GM19351 (cell line): Measurements from ENCODE around the gene SORBS2.

Experiments
- ATAC-seq: cut with Tn5 transposase; IDR thresholded peaks from one replicate; pipeline ENCODE4 v1.9.1; 2021; ENCODE audit warnings: mild to moderate bottlenecking, moderate library complexity; ENCODE audit not compliant: unreplicated experiment

The SORBS2 gene

DNA sequence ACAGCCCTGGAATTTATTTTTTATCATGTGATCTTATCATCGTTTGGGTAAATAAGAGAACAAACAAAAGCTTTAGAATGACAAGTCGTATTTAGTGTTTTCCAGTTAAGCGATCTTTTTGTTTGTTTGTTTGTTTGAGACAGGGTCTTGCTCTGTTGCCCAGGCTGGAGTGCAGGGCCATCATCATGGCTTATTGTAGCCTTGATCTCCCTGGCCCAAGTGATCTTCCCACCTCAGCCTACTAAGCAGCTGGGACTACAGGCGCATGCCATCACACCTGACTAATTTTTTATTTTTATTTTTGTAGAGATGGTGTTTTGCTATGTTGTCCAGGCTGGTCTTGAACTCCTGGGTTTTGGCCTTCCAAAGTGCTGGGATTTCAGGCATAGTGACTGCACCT lies 219.6 kb downstream of the SORBS2 start:
- ATAC-seq: no peak

DNA sequence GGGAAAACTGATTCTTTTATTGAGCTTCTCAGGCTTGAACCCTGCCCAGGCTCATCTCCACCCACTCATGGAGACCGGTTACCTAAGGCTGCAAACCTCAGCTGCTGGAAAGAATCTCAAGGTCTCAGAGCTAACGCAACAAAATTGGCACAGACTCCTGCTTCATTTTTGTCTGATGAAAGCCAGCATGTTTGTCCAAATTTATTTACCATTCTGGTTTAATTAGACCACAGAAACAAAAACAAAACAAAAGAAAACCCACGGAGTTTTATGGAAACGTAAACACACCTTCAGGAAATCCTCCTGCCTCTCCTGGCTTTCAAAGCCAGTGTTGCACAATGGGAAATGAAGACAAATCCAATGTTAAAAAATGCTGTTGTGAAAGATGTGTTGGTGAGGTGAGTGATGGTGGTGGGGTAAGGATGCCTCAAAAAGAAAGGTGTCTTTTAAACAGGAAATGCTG lies 220.3 kb downstream of the SORBS2 start:
- no peak for ATAC-seq

DNA sequence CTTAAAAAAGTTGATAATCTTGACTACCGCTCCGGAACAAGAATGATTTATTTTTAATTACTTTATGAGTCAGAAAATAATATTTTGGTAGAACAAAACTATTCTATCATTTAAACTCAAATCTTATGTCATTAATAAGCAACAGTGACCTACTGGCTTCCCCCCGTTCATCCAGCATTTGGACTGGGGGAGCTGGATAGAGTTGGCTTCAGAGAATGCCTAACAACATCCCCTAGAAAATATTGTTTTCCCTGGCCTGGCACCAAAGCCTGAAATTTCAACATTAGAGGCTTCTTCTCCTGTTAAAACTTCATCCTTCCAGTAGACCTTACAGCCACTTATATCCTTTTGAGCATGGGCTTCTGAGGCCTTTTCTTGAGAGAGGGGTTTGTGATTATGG lies 221.0 kb downstream of the SORBS2 start:
- no peak for ATAC-seq

GRCh38 chr4:185589067-185589836 lies 222.7 kb downstream of the SORBS2 start:
- no peak for ATAC-seq

DNA sequence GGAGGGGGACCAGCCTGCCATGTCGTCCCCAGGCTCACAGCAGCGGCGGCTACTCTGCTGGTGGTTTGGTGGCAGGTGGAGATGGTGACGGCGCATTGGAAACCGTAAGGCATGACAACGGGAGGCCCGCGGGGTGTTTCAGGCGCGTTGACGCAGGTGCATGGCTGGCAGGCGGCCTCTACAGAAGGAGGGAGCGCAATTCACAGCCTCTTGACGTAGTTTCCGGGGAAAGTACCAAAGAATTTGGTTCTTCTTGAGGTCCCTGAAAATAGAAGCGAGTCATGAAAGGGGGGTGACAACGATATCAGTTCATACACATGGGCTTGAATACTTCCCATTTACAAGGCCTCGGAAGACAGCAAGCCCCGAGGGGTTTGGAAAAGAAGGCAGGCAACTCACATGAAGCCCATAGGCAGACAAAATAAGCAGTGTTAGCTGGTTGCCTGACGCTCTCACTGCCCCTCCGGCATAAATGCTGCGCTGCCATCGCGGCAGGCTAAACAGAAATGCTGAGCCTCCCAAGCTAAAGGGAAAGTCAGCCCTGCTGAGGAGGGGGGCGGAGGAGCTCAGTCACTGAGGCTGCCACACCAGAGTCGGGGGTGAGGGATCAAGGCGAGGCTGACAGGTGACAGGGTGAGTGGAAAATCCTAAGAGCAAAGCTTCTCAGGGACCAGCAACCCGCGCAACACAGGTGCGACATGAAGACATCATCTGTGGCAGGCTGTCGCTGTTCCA lies 224.4 kb downstream of the SORBS2 start:
- ATAC-seq: peak; percentile 97

- no peak for ATAC-seq
Observed at GRCh38 chr4:185587030-185587426, 225.0 kb downstream of the SORBS2 start.

GRCh38 chr4:185585211-185585610 lies 226.8 kb downstream of the SORBS2 start:
- no peak for ATAC-seq

DNA sequence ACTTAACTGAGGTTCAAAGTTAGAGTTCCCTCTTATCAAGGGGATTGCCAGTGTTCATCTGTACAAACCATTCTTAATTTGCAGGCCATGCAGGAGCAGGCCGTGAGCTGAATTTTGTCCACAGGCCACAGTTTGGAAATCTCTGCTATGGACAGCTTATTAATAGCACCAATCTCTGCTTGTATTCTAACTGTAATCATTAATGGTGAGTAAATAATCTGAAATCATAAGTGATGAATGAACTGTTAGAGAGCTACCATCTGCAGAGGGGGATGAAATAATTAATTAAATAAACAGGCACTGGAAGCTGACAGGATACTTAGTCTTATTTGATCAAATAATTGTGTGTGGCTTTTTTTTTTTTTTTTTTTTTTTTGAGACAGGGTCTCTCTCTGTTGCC lies 228.2 kb downstream of the SORBS2 start:
- ATAC-seq: no peak

GRCh38 chr4:185582651-185583400 lies 229.2 kb downstream of the SORBS2 start:
- ATAC-seq: no peak

DNA sequence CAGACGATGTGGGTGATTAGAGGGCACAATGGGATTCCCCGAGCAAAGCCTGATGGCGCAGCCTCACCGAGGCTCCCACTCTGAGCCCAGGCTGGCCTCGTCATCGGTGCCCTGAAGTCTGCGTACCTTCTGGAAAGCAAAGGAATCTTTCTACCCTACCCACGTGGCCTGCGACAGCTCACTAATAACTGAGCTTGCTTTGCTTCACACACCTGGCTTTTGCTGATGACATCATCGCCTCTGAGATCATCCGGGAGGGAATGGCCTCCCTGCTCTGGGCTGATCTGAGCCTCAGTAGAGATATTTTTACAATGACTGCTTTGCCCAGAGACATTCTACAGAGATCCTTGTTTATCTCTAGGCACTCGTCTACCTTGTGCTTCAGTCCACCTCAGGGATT lies 231.3 kb downstream of the SORBS2 start:
- no peak for ATAC-seq

GRCh38 chr4:185578284-185578683 lies 233.7 kb downstream of the SORBS2 start:
- ATAC-seq: no peak

DNA sequence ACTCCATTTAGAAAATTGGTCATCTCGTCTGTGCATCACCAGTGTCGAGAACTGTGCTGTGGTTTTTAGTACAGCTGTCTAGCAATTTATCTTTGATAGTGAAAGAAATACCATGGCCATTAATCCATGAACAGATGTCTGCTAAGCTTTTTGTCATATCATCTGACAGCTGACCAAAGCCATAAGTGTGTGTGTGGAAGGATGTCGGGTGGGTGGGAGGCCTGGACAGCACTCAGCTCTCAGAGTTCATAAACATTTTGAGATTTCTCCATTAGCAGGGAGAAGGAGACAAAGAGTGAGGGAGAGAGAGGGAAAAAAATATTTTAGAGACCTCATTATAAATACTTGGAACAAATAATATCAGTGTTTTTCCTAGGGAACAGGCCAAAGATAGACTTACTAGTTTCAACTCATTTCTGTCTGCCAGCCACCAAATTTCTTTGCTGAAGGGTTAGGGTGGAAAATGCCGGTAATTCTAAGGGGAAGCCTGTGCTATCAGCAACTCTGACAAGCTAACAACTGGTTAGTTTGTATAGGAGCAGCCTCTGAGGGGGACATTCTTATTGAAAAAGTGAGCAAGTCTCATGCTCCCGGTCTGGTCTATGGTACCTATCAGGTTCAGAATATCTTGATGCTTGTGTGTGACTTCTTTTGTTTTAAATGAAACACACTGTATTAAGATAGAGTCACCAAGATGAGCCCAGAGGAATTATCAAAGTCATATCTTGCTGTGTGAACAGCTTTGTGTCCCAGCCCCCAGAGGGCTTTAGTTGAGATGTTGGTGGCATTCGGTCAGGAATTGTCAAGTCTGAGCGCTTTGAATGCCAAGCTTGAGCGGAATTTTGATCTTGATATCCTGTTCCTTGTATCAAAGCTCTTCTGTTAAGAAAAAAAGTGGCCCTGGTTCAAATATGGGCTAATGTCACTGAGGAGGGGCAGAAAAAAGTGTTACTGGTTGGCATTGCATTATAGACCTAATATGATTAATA lies 234.7 kb downstream of the SORBS2 start:
- no peak for ATAC-seq

DNA sequence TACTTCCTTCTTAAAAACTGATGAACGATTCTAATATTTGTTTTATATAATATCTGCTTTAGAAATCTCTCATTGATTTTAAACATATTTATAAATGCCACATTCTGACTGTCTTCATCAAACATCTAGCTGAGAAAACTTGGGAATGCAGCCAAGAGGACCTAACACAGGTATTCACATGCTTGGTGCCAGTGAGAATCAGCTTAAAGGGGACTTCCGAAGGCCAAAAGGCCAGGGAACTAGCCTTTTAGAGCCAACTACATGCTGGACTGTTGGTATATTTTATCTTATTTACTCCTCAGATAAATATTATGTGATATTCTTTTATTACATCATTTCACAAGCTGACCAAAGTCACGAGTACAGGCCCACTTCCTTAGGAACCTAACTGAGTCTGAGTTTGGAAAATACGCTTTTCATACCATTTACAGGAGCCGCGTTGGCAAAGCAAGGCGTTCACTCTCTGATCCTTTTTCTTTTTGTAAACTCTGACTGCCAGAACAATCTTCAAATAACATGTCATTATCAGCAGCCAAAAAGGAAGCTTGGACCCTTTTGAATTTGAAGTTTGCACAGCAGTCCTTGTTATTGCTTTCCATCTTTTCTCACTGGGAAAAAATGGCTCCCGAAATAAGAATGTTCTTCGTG lies 235.6 kb downstream of the SORBS2 start:
- ATAC-seq: no peak

- ATAC-seq: no peak
Observed at GRCh38 chr4:185573651-185574199, 238.3 kb downstream of the SORBS2 start.

GRCh38 chr4:185570727-185571126 lies 241.3 kb downstream of the SORBS2 start:
- ATAC-seq: no peak

- ATAC-seq: no peak
Observed at GRCh38 chr4:185567381-185568376, 244.3 kb downstream of the SORBS2 start.

DNA sequence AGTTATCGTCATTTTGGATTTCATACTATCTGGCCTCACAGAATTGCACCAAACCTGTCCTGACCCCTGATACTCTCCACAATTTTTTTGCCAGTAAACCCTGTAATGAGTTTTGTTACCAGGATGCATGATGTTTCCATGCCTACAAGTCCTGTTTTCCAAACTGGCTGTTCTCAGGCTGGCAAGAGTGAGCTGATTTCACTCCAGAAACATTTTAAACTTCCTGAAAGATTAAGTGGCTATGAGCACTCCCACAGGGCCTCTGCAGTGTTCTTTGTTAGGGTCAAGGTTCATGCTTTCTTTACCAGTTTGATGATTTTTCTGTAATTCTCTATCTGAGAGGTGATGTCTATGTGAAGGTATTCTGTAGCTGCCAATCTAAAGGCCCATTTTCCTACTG lies 245.0 kb downstream of the SORBS2 start:
- no peak for ATAC-seq

- peak; percentile 69 for ATAC-seq
Observed at GRCh38 chr4:185566425-185566824, 245.6 kb downstream of the SORBS2 start.
